Right lobe of liver (tissue), 6 donors: Measurements from ENCODE around the gene ATP10A. TPM values are rescaled to one million over a fixed set of nuclear protein-coding genes. Genes with fewer than 3 reads are reported as not detected.

Experiments used
- ATAC-seq, 4 donors: fragments of 200-7000 bp; cut with Tn5 transposase; one replicate each; pipeline ENCODE4 v1.9.1; 2020; ENCODE audit warnings: mild to moderate bottlenecking in 4 of 4, moderate library complexity in 4 of 4
- DNase-seq, 3 donors: peaks; one replicate each; pipeline ENCODE4 v3.0.0-alpha.2; 2020
- H3K27ac ChIP-seq, 3 donors: fragments of 200-600 bp; one replicate each; pipeline ENCODE4 v1.8.0; 2022
- H3K27me3 ChIP-seq, 2 donors: fragments of 200-600 bp; one replicate each; pipeline ENCODE4 v1.8.0; 2022
- H3K36me3 ChIP-seq, 4 donors: fragments of 200-600 bp; sonication (generic) in 1 of 4; one replicate each; pipeline versions ENCODE4 v1.5.1 to v1.8.0; 2017 to 2022; ENCODE audit warnings: control low read depth in 1 of 4
- H3K4me1 ChIP-seq, 4 donors: fragments of 200-600 bp; sonication (generic) in 1 of 4; one replicate each; pipeline versions ENCODE4 v1.5.1 to v1.8.0; 2017 to 2022; ENCODE audit warnings: control low read depth in 1 of 4
- H3K4me3 ChIP-seq, 3 donors: fragments of 200-600 bp; one replicate each; pipeline ENCODE4 v1.8.0; 2022
- H3K9me3 ChIP-seq, 4 donors: fragments of 200-600 bp; sonication (generic) in 1 of 4; one replicate each; pipeline versions ENCODE4 v1.5.1 to v1.8.0; 2017 to 2022; ENCODE audit warnings: control low read depth in 1 of 4
- POLR2A ChIP-seq: fragments of 450-650 bp; IDR thresholded peaks from one replicate; pipeline ENCODE4 v1.6.1; 2017; ENCODE audit warnings: antibody characterized with exemption, mild to moderate bottlenecking
- WGBS: methylation state at CpG from one replicate; pipeline ENCODE4 v1.1.6; 2018; ENCODE audit warnings: low coverage, low lambda C conversion rate; ENCODE audit not compliant: insufficient coverage; ENCODE audit errors: missing lambda C conversion rate; 5-methylcytosine and 5-hydroxymethylcytosine counted together
- intact Hi-C, 2 donors: fragments of 100-400 bp; cut with DNase I; formaldehyde crosslinking; loops; one replicate each; pipeline versions ENCODE4 v1.11.2 to v1.14.1; 2022
- total RNA-seq, 6 experiments: library from RNA; depleted of rRNA in 2 of 6; stranded (reverse); fragments of >200 nt in 2 of 6; fragmentation: NEBNext Ultra II Directional in 3 of 6; extraction: Animal tissue kit (Norgen Biotek cat#: 25700) in 3 of 6; gene quantifications; one replicate each; pipeline versions ENCODE4 v1.1.0 to v1.2.4, GENCODE V29; 2016 to 2023
- TF ChIP-seq, protein P1 (sequence below), 4 donors: fragments of 200-600 bp in 3 of 4; fragments of 450-650 bp in 1 of 4; IDR thresholded peaks; one replicate each; pipeline versions ENCODE4 v1.5.1 to v1.8.0; 2016 to 2022; ENCODE audit warnings: antibody characterized with exemption in 4 of 4, mild to moderate bottlenecking in 2 of 4
- donor health status: DM: no; HTN: yes; CAD: no.
- donor health status: DM: no; HTN: no; CAD: no.
- donor health status: DM: no; HTN: no; CAD: no.
- donor health status: DM: no; HTN: yes; CAD: no.
- donor health status: DM: no; HTN: yes; CAD: no.

Gene ATP10A
- total RNA-seq, 6 experiments from 2014 or later = 0.15 to 1.00 (median 0.34) TPM

DNA sequence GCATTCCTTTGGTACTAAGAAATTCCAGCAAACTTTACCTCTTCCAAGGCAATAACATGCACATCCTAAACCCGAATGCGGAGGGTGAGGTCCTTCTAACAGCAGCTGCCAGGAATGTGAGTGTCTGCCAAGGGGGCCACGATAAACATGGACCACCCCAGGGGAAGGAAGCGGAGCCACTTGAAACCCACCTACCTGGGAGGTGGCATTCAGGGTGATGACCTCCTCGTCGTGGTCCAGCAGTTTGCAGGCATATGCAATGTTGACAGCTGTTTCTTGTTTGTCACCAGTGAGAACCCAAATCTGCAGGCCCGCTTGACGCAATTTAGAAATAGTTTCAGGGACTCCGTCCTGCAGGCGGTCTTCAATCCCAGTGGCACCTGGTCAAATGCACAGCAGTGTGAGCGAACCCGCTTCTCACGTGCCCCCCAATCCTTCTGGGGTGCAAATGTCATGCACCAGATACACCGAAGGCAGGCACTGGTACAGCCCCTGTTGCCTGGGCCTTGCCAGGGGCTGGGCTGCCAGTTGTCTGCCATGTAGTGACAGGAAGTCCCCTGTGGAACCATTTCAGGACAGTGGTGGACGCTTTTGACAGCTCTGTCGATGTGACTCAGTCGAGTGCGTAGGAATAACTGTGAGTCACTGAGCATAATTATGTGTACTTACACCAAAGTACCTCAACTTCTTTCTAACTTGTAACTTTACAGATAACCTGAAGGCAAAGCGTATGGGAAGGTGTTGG lies 161.2 kb downstream of the ATP10A start:
- intact Hi-C loops = loop anchor here in 1 of 2 donors (10.0 kb wide), 1 partner anchor 187 kb away; no protein-coding TSS in a partner anchor
- 81% methylated on average over 10 of the region's 19 CpGs for WGBS
- Histone ChIP-seq H3K36me3 (no peaks in the 10 kb centered on the region), H3K9me3 (no peaks in the 10 kb centered on the region), H3K4me3 (no peak overlapping the region), H3K4me1 (no peaks in the 10 kb centered on the region), H3K27me3 (no peaks in the 10 kb centered on the region), H3K27ac (no peak overlapping the region)
- DNase-seq = peak in 1 of 3 donors; percentile 27
- TF ChIP-seq POLR2A = no peak
- TF ChIP-seq, protein P1, sequence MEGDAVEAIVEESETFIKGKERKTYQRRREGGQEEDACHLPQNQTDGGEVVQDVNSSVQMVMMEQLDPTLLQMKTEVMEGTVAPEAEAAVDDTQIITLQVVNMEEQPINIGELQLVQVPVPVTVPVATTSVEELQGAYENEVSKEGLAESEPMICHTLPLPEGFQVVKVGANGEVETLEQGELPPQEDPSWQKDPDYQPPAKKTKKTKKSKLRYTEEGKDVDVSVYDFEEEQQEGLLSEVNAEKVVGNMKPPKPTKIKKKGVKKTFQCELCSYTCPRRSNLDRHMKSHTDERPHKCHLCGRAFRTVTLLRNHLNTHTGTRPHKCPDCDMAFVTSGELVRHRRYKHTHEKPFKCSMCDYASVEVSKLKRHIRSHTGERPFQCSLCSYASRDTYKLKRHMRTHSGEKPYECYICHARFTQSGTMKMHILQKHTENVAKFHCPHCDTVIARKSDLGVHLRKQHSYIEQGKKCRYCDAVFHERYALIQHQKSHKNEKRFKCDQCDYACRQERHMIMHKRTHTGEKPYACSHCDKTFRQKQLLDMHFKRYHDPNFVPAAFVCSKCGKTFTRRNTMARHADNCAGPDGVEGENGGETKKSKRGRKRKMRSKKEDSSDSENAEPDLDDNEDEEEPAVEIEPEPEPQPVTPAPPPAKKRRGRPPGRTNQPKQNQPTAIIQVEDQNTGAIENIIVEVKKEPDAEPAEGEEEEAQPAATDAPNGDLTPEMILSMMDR (IDR thresholded peaks at IDR 0.05) = no peak
- ATAC-seq = no peak

DNA sequence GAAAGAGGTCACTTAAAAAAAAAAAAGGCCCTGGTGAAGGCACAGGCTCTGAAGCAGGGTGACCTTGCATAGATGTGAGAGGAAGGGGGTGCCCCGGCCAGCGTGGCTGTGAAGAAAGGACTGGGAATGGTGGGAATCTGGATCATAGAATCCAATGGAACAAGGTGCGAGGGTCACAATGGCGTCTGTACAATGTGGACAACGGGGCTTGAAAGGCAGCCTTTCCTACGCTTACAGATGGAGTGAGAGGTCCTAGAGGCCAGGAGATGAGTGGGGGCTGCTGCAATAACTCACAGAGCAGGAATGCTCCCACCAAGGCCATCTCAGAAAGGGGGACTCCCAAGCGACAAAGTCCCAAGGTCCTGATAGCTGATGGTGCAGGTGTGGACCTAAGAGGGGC lies 162.2 kb downstream of the ATP10A start:
- Histone ChIP-seq H3K36me3 (no peaks in the 10 kb centered on the region), H3K4me3 (no peak overlapping the region), H3K27ac (no peak overlapping the region), H3K9me3 (no peaks in the 10 kb centered on the region), H3K27me3 (no peaks in the 10 kb centered on the region), H3K4me1 (no peaks in the 10 kb centered on the region)
- intact Hi-C loops = loop anchor here in 1 of 2 donors (10.0 kb wide), 1 partner anchor 186 kb away; no protein-coding TSS in a partner anchor
- WGBS = 78% methylated on average over 7 of the region's 7 CpGs
- DNase-seq = no peak
- TF ChIP-seq POLR2A = no peak
- no peak for ATAC-seq

- DNase-seq (no peak), ATAC-seq (no peak)
- 60% methylated on average over 1 of the region's 1 CpG for WGBS
- H3K27ac ChIP-seq = no peak overlapping the region
- no peak for TF ChIP-seq POLR2A
- TF ChIP-seq, protein P1 (IDR thresholded peaks at IDR 0.05) = no peak
- H3K4me3 ChIP-seq = no peak overlapping the region
- H3K36me3 ChIP-seq = no peaks in the 10 kb centered on the region
- intact Hi-C loops = no loop called here
- H3K9me3 ChIP-seq = no peaks in the 10 kb centered on the region
- no peaks in the 10 kb centered on the region for H3K27me3 ChIP-seq
- H3K4me1 ChIP-seq = no peaks in the 10 kb centered on the region
Observed at GRCh38 chr15:25697586-25697985, 165.5 kb downstream of the ATP10A start.

GRCh38 chr15:25695875-25696760 lies 167.0 kb downstream of the ATP10A start:
- H3K4me1 ChIP-seq = no peaks in the 10 kb centered on the region
- no peaks in the 10 kb centered on the region for H3K36me3 ChIP-seq
- H3K4me3 ChIP-seq = no peak overlapping the region
- DNase-seq = no peak
- H3K27me3 ChIP-seq = no peaks in the 10 kb centered on the region
- H3K9me3 ChIP-seq = no peaks in the 10 kb centered on the region
- no peak for TF ChIP-seq POLR2A
- TF ChIP-seq, protein P1 (IDR thresholded peaks at IDR 0.05) = no peak
- intact Hi-C loops = no loop called here
- H3K27ac ChIP-seq = no peak overlapping the region
- WGBS = 72% methylated on average over 11 of the region's 17 CpGs
- ATAC-seq = no peak
